GM23248 (cell line): Measurements from ENCODE around the gene CLIC4.

Experiments
- EZH2 ChIP-seq: fragments of 200-600 bp; sonication (generic); IDR thresholded peaks from 2 replicates; pipeline ENCODE4 v1.6.1; 2018; ENCODE audit warnings: antibody characterized with exemption, mild to moderate bottlenecking; ENCODE audit not compliant: insufficient read depth, poor library complexity, severe bottlenecking
- EZH2phosphoT487 ChIP-seq: fragments of 200-600 bp; sonication (generic); IDR thresholded peaks from 2 replicates; pipeline ENCODE4 v1.6.1; 2018; ENCODE audit warnings: antibody characterized with exemption, moderate library complexity, mild to moderate bottlenecking, low read depth; ENCODE audit not compliant: insufficient read depth

DNA sequence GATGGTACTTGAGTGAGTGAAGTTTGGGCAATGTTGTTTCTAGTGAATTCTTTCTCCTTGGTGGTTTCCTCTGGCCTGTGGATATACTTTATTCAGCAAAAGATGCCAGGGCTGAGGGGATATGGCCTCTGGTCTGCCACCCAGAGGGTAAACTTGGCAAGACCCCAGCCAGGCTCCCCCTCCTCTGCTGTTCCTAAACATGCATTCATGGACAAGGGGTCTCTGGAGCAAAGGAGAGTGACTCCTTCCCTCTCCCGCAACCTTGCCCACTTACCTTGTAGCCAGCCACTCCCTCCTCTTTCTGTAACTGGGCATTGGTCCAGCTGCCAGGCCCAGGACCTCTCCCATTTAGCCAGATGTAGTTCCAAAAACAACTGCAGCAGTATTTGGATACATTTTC lies 141.0 kb downstream of the CLIC4 start:
- no peak for TF ChIP-seq EZH2
- TF ChIP-seq EZH2phosphoT487, result no peak
